Mesenchymal stem cell (in vitro differentiated cells and primary cell): ENCODE data around the gene IFITM1.
"Not testable (repeated sequence)": the region's sequence is repeated elsewhere in the genome, so short reads cannot be mapped to it uniquely, and the experiment has no call there.

Source experiments
- DNase-seq: peaks from one replicate; pipeline ENCODE4 v3.0.0-alpha.2; 2013
- H2AFZ ChIP-seq: one replicate; pipeline ENCODE4 v1.6.1; 2013; ENCODE audit warnings: low read depth, mild to moderate bottlenecking, control low read depth, inconsistent platforms, low read length, moderate library complexity
- H2AK5ac ChIP-seq: 2 replicates; pipeline ENCODE4 v1.6.1; 2013; ENCODE audit warnings: low read length, moderate library complexity, mild to moderate bottlenecking, inconsistent platforms; ENCODE audit not compliant: severe bottlenecking
- H2BK120ac ChIP-seq: one replicate; pipeline ENCODE4 v1.6.1; 2013; ENCODE audit warnings: low read depth, mild to moderate bottlenecking, inconsistent platforms, low read length, moderate library complexity
- H2BK12ac ChIP-seq, 2 experiments: one replicate each; pipeline ENCODE4 v1.6.1; 2013; ENCODE audit warnings: inconsistent platforms in 2 of 2, low read length in 2 of 2, mild to moderate bottlenecking in 2 of 2, moderate library complexity in 2 of 2, control low read depth in 1 of 2
- H2BK15ac ChIP-seq: one replicate; pipeline ENCODE4 v1.6.1; 2013; ENCODE audit warnings: mild to moderate bottlenecking, low read depth, inconsistent platforms; ENCODE audit not compliant: poor library complexity, severe bottlenecking
- H2BK5ac ChIP-seq: 2 replicates; pipeline ENCODE4 v1.6.1; 2013; ENCODE audit warnings: low read depth, mild to moderate bottlenecking, low read length, control low read depth, inconsistent platforms; ENCODE audit not compliant: poor library complexity, severe bottlenecking
- H3K14ac ChIP-seq, 2 experiments: one replicate each; pipeline ENCODE4 v1.6.1; 2013; ENCODE audit warnings: inconsistent platforms in 2 of 2, low read length in 2 of 2, control low read depth in 1 of 2, mild to moderate bottlenecking in 1 of 2, moderate library complexity in 1 of 2
- H3K18ac ChIP-seq, 2 experiments: one replicate each; pipeline ENCODE4 v1.6.1; 2013; ENCODE audit warnings: inconsistent platforms in 2 of 2, low read length in 2 of 2, control low read depth in 1 of 2, low read depth in 1 of 2, mild to moderate bottlenecking in 1 of 2
- H3K23ac ChIP-seq, 2 experiments: one replicate each; pipeline ENCODE4 v1.6.1; 2013; ENCODE audit warnings: inconsistent platforms in 2 of 2, low read length in 2 of 2, mild to moderate bottlenecking in 2 of 2, moderate library complexity in 2 of 2, control low read depth in 1 of 2
- H3K27ac ChIP-seq: 2 replicates; pipeline ENCODE4 v1.5.1; 2013; ENCODE audit warnings: mild to moderate bottlenecking, moderate library complexity, low read length, control low read depth, inconsistent platforms; ENCODE audit not compliant: poor library complexity, severe bottlenecking
- H3K27me3 ChIP-seq, 2 experiments: 2 replicates each; pipeline versions ENCODE4 v1.6.1 to v1.7.0; 2013; ENCODE audit warnings: low read length in 2 of 2, mild to moderate bottlenecking in 2 of 2, moderate library complexity in 2 of 2, control low read depth in 1 of 2, inconsistent platforms in 1 of 2; ENCODE audit not compliant: control insufficient read depth in 1 of 2, insufficient read depth in 1 of 2
- H3K36me3 ChIP-seq, 2 experiments: 2 replicates each; pipeline versions ENCODE4 v1.6.1 to v1.7.0; 2013; ENCODE audit warnings: low read length in 2 of 2, control low read depth in 1 of 2, inconsistent platforms in 1 of 2, low read depth in 1 of 2, mild to moderate bottlenecking in 1 of 2; ENCODE audit not compliant: insufficient read depth in 2 of 2, control insufficient read depth in 1 of 2
- H3K4ac ChIP-seq, 2 experiments: one replicate each; pipeline ENCODE4 v1.6.1; 2013; ENCODE audit warnings: inconsistent platforms in 2 of 2, low read length in 2 of 2, mild to moderate bottlenecking in 2 of 2, moderate library complexity in 2 of 2, control low read depth in 1 of 2, low read depth in 1 of 2
- H3K4me1 ChIP-seq: 2 replicates; pipeline ENCODE4 v1.6.1; 2013; ENCODE audit warnings: low read depth, low read length, control low read depth; ENCODE audit not compliant: control insufficient read depth, insufficient read depth
- H3K4me2 ChIP-seq: 2 replicates; pipeline ENCODE4 v1.6.1; 2013; ENCODE audit warnings: low read length, mild to moderate bottlenecking, inconsistent platforms; ENCODE audit not compliant: poor library complexity, severe bottlenecking
- H3K4me3 ChIP-seq, 2 experiments: 2 replicates each; pipeline versions ENCODE4 v1.5.1 to v1.7.0; 2013; ENCODE audit warnings: low read length in 2 of 2, mild to moderate bottlenecking in 2 of 2, control low read depth in 1 of 2, low read depth in 1 of 2; ENCODE audit not compliant: insufficient read depth in 1 of 2
- H3K79me1 ChIP-seq: replicated peaks from 2 replicates; pipeline ENCODE4 v1.6.1; 2013; ENCODE audit warnings: mild to moderate bottlenecking, control low read depth, low read length, inconsistent platforms; ENCODE audit not compliant: poor library complexity, severe bottlenecking
- H3K9ac ChIP-seq: 2 replicates; pipeline ENCODE4 v1.7.0; 2013; ENCODE audit warnings: mild to moderate bottlenecking, low read length, moderate library complexity
- H3K9me3 ChIP-seq: 2 replicates; pipeline ENCODE4 v1.7.0; 2013; ENCODE audit warnings: mild to moderate bottlenecking, low read length; ENCODE audit not compliant: control insufficient read depth
- H4K8ac ChIP-seq: one replicate; pipeline ENCODE4 v1.6.1; 2013; ENCODE audit warnings: inconsistent platforms, mild to moderate bottlenecking, low read length, moderate library complexity
- H4K91ac ChIP-seq: one replicate; pipeline ENCODE4 v1.6.1; 2013; ENCODE audit warnings: mild to moderate bottlenecking, low read length, inconsistent platforms
- WGBS: methylation state at CpG from one replicate; pipeline ENCODE4 v1.1.7; 2013; ENCODE audit warnings: mixed read lengths; 5-methylcytosine and 5-hydroxymethylcytosine counted together

The IFITM1 gene

GRCh38 chr11:326842-327580, 13.2 kb downstream of the IFITM1 start:
- Histone ChIP-seq H2AFZ (no peak overlapping the region), H2BK15ac (peak overlapping the region; percentile 15), H3K36me3 (no peaks in the 10 kb centered on the region), H3K14ac (peak overlapping the region in 1 of 2 experiments; percentile 51), H2BK120ac (peak overlapping the region; percentile 39), H3K18ac (peak overlapping the region; percentile 76 to 91), H2BK12ac (peak overlapping the region; percentile 6 to 95), H3K4me1 (peaks cover 25% of the 10 kb centered on the region), H3K4me2 (peak overlapping the region; percentile 0), H3K9me3 (no peaks in the 10 kb centered on the region), H3K4me3 (peak overlapping the region in 1 of 2 experiments; percentile 24), H2BK5ac (no peak overlapping the region), H2AK5ac (peak overlapping the region; percentile 92), H4K8ac (peak overlapping the region; percentile 14), H3K23ac (no peak overlapping the region), H3K4ac (peak overlapping the region; percentile 42 to 49), H4K91ac (peak overlapping the region; percentile 91), H3K79me1 (peaks cover 2% of the 10 kb centered on the region), H3K27me3 (no peaks in the 10 kb centered on the region), H3K9ac (peak overlapping the region; percentile 69), H3K27ac (peak overlapping the region; percentile 82)
- peak; percentile 51 for DNase-seq
- whole genome bisulfite sequencing, result 70% methylated on average over 18 of the region's 19 CpGs

- H3K79me1 ChIP-seq, result peaks cover 2% of the 10 kb centered on the region
- no peak overlapping the region for H4K8ac ChIP-seq
- no peak overlapping the region for H3K23ac ChIP-seq
- peak overlapping the region; percentile 54 for H2AK5ac ChIP-seq
- H3K4ac ChIP-seq, result peak overlapping the region in 1 of 2 experiments; percentile 42
- DNase-seq, result no peak
- peak overlapping the region in 1 of 2 experiments; percentile 24 for H3K4me3 ChIP-seq
- no peak overlapping the region for H2BK12ac ChIP-seq
- peak overlapping the region; percentile 5 for H2BK15ac ChIP-seq
- no peaks in the 10 kb centered on the region for H3K9me3 ChIP-seq
- H3K36me3 ChIP-seq, result no peaks in the 10 kb centered on the region
- H3K18ac ChIP-seq, result peak overlapping the region in 1 of 2 experiments; percentile 82
- peaks cover 25% of the 10 kb centered on the region for H3K4me1 ChIP-seq
- H3K27me3 ChIP-seq, result no peaks in the 10 kb centered on the region
- no peak overlapping the region for H2BK120ac ChIP-seq
- no peak overlapping the region for H3K14ac ChIP-seq
- H3K9ac ChIP-seq, result peak overlapping the region; percentile 69
- no peak overlapping the region for H2BK5ac ChIP-seq
- no peak overlapping the region for H2AFZ ChIP-seq
- peak overlapping the region; percentile 82 for H3K27ac ChIP-seq
- H3K4me2 ChIP-seq, result no peak overlapping the region
- WGBS, result 100% methylated on average over 1 of the region's 3 CpGs
- H4K91ac ChIP-seq, result no peak overlapping the region
Observed at GRCh38 chr11:327581-327923, 13.7 kb downstream of the IFITM1 start.

- peak overlapping the region in 1 of 2 experiments; percentile 53 for H3K18ac ChIP-seq
- H3K27ac ChIP-seq, result no peak overlapping the region
- H3K4me3 ChIP-seq, result no peak overlapping the region
- no peak for DNase-seq
- peak overlapping the region; percentile 84 for H2AK5ac ChIP-seq
- H2BK12ac ChIP-seq, result peak overlapping the region; percentile 11 to 94
- peaks cover 2% of the 10 kb centered on the region for H3K79me1 ChIP-seq
- no peak overlapping the region for H2BK15ac ChIP-seq
- peak overlapping the region in 1 of 2 experiments; percentile 51 for H3K4ac ChIP-seq
- no peak overlapping the region for H3K23ac ChIP-seq
- no peaks in the 10 kb centered on the region for H3K27me3 ChIP-seq
- H4K8ac ChIP-seq, result no peak overlapping the region
- H3K4me1 ChIP-seq, result peaks cover 25% of the 10 kb centered on the region
- H2BK120ac ChIP-seq, result no peak overlapping the region
- no peak overlapping the region for H3K4me2 ChIP-seq
- no peak overlapping the region for H2BK5ac ChIP-seq
- H3K14ac ChIP-seq, result peak overlapping the region in 1 of 2 experiments; percentile 20
- no peaks in the 10 kb centered on the region for H3K9me3 ChIP-seq
- no peak overlapping the region for H2AFZ ChIP-seq
- H3K36me3 ChIP-seq, result no peaks in the 10 kb centered on the region
- H3K9ac ChIP-seq, result no peak overlapping the region
- WGBS, result 99% methylated on average over 13 of the region's 13 CpGs
- H4K91ac ChIP-seq, result peak overlapping the region; percentile 86
Observed at GRCh38 chr11:328012-328411, 14.2 kb downstream of the IFITM1 start.

DNA sequence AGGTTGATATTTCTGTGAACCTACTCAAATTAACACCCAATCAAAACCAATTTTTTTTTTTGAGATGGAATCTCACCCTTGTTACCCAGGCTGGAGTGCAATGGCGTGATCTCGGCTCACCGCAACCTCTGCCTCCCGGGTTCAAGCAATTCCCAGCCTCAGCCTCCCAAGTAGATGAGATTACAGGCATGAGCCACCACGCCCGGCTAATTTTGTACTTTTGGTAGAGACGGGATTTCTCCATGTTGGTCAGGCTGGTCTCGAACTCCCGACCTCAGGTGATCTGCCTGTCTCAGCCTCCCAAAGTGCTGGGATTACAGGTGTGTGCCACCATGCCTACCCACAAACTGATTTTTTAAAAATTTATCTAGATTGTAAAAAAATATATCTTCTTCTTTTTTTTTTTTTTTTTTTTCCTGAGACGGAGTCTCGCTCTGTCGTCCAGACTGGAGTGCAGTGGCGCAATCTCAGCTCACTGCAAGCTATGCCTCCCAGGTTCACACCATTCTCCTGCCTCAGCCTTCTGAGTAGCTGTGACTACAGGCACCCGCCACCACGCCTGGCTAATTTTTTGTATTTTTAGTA, 14.8 kb downstream of the IFITM1 start:
- H2BK5ac ChIP-seq, H3K36me3 ChIP-seq, H2BK15ac ChIP-seq, H2BK120ac ChIP-seq, H3K14ac ChIP-seq, H3K18ac ChIP-seq, H3K4ac ChIP-seq, H2BK12ac ChIP-seq, H3K79me1 ChIP-seq, H2AK5ac ChIP-seq, H2AFZ ChIP-seq, H3K9ac ChIP-seq, H3K27ac ChIP-seq, DNase-seq, H3K4me3 ChIP-seq, H3K27me3 ChIP-seq, H3K9me3 ChIP-seq, H4K91ac ChIP-seq, H3K4me2 ChIP-seq, H3K23ac ChIP-seq, H4K8ac ChIP-seq: not testable (repeated sequence)
- WGBS, result 93% methylated on average over 9 of the region's 15 CpGs
- H3K4me1 ChIP-seq, result peaks cover 25% of the 10 kb centered on the region
